Measurements from ENCODE around the gene GSTM2. TPM values are rescaled to one million over a fixed set of nuclear protein-coding genes. Genes with fewer than 3 reads are reported as not detected.

Gene GSTM2
- total and polyA plus RNA-seq, 4 donors = 7.7 to 106 (median 39.6) TPM

GRCh38 chr1:109719337-109719837 lies 51.5 kb downstream of the GSTM2 start:
- H3K27me3 ChIP-seq (ENCODE audit: control insufficient read depth in 3 of 3, insufficient read depth in 3 of 3, low read length in 2 of 3) = no peaks in the 10 kb centered on the region
- no peak overlapping the region for H3K4me3 ChIP-seq
- no peak overlapping the region for H3K27ac ChIP-seq (ENCODE audit: low read depth in 1 of 2, low read length in 1 of 2)
- H3K9me3 ChIP-seq (ENCODE audit: control insufficient read depth in 4 of 4, insufficient read depth in 3 of 4, low read length in 3 of 4) = no peaks in the 10 kb centered on the region
- ATAC-seq (ENCODE audit: insufficient read depth, low FRiP score) = no peak
- H3K9ac ChIP-seq (ENCODE audit: insufficient read depth in 1 of 2, low read length in 2 of 2) = no peak overlapping the region
- H3K36me3 ChIP-seq (ENCODE audit: control insufficient read depth in 4 of 4, insufficient read depth in 4 of 4, low read length in 4 of 4) = peaks cover 0 to 2% (median 0%) of the 10 kb centered on the region in 4 donors
- peaks cover 0 to 3% (median 0%) of the 10 kb centered on the region in 5 donors for H3K4me1 ChIP-seq (ENCODE audit: control insufficient read depth in 5 of 5, insufficient read depth in 5 of 5, low read length in 5 of 5)
- no peak for TF ChIP-seq CTCF (IDR thresholded peaks at IDR 0.05; ENCODE audit: control extremely low read depth, extremely low read depth)
- DNase-seq = no peak
- 68 to 78% methylated on average over 5 of the region's 5 CpGs for WGBS, 2 donors

- no peak for ATAC-seq (ENCODE audit: insufficient read depth, low FRiP score)
- Histone ChIP-seq H3K4me1 (ENCODE audit: control insufficient read depth in 5 of 5, insufficient read depth in 5 of 5, low read length in 5 of 5) (peaks cover 0 to 3% (median 0%) of the 10 kb centered on the region in 5 donors), H3K9ac (ENCODE audit: insufficient read depth in 1 of 2, low read length in 2 of 2) (no peak overlapping the region), H3K27ac (ENCODE audit: low read depth in 1 of 2, low read length in 1 of 2) (no peak overlapping the region), H3K9me3 (ENCODE audit: control insufficient read depth in 4 of 4, insufficient read depth in 3 of 4, low read length in 3 of 4) (no peaks in the 10 kb centered on the region), H3K27me3 (ENCODE audit: control insufficient read depth in 3 of 3, insufficient read depth in 3 of 3, low read length in 2 of 3) (no peaks in the 10 kb centered on the region), H3K36me3 (ENCODE audit: control insufficient read depth in 4 of 4, insufficient read depth in 4 of 4, low read length in 4 of 4) (peaks cover 0 to 2% (median 0%) of the 10 kb centered on the region in 4 donors), H3K4me3 (no peak overlapping the region)
- 57 to 70% methylated on average over 5 of the region's 5 CpGs for WGBS, 2 donors
- TF ChIP-seq CTCF (IDR thresholded peaks at IDR 0.05; ENCODE audit: control extremely low read depth, extremely low read depth) = no peak
- DNase-seq = no peak
Observed at GRCh38 chr1:109721042-109721441, 53.2 kb downstream of the GSTM2 start.

- Histone ChIP-seq H3K27ac (ENCODE audit: low read depth in 1 of 2, low read length in 1 of 2) (no peak overlapping the region), H3K4me1 (ENCODE audit: control insufficient read depth in 5 of 5, insufficient read depth in 5 of 5, low read length in 5 of 5) (no peaks in the 10 kb centered on the region), H3K9ac (ENCODE audit: insufficient read depth in 1 of 2, low read length in 2 of 2) (no peak overlapping the region), H3K4me3 (no peak overlapping the region), H3K36me3 (ENCODE audit: control insufficient read depth in 4 of 4, insufficient read depth in 4 of 4, low read length in 4 of 4) (no peaks in the 10 kb centered on the region), H3K9me3 (ENCODE audit: control insufficient read depth in 4 of 4, insufficient read depth in 3 of 4, low read length in 3 of 4) (no peaks in the 10 kb centered on the region), H3K27me3 (ENCODE audit: control insufficient read depth in 3 of 3, insufficient read depth in 3 of 3, low read length in 2 of 3) (no peaks in the 10 kb centered on the region)
- no peak for ATAC-seq (ENCODE audit: insufficient read depth, low FRiP score)
- WGBS, 2 donors = 98 to 100% methylated on average over 1 of the region's 1 CpG
- no peak for DNase-seq
- TF ChIP-seq CTCF (IDR thresholded peaks at IDR 0.05; ENCODE audit: control extremely low read depth, extremely low read depth) = no peak
Observed at GRCh38 chr1:109721971-109722370, 54.1 kb downstream of the GSTM2 start.
